GM23248 (cell line): ENCODE results near the gene PCK2. TPM values are rescaled to one million over a fixed set of nuclear protein-coding genes. Genes with fewer than 3 reads are reported as not detected.

Experiments used
- DNase-seq: peaks from one replicate; pipeline ENCODE4 v3.0.0-alpha.2; 2015
- H2AFZ ChIP-seq: fragments of 200-600 bp; sonication (generic); 2 replicates; pipeline ENCODE4 v1.6.1; 2016; ENCODE audit warnings: antibody characterized with exemption
- H3F3A ChIP-seq: fragments of 200-600 bp; sonication (generic); 2 replicates; pipeline ENCODE4 v1.6.1; 2016; ENCODE audit warnings: mild to moderate bottlenecking, antibody characterized with exemption, mixed run types; ENCODE audit not compliant: insufficient read depth
- H3K27ac ChIP-seq: fragments of 200-600 bp; sonication (generic); 2 replicates; pipeline ENCODE4 v1.5.1; 2016; ENCODE audit warnings: mild to moderate bottlenecking
- H3K27me3 ChIP-seq: fragments of 200-600 bp; sonication (generic); replicated peaks from 2 replicates; pipeline ENCODE4 v1.6.1; 2016; ENCODE audit warnings: mild to moderate bottlenecking; ENCODE audit not compliant: insufficient read depth
- H3K36me3 ChIP-seq: fragments of 200-600 bp; sonication (generic); 2 replicates; pipeline ENCODE4 v1.6.1; 2016; ENCODE audit warnings: low read depth, mild to moderate bottlenecking
- H3K4me1 ChIP-seq: fragments of 200-600 bp; sonication (generic); 2 replicates; pipeline ENCODE4 v1.6.1; 2016; ENCODE audit warnings: mild to moderate bottlenecking; ENCODE audit not compliant: insufficient read depth
- H3K4me2 ChIP-seq: fragments of 200-600 bp; sonication (generic); one replicate; pipeline ENCODE4 v1.6.1; 2016; ENCODE audit warnings: mild to moderate bottlenecking; ENCODE audit not compliant: unreplicated experiment
- H3K4me3 ChIP-seq: fragments of 200-600 bp; sonication (generic); 2 replicates; pipeline ENCODE4 v1.5.1; 2016; ENCODE audit warnings: mild to moderate bottlenecking
- H3K79me2 ChIP-seq: fragments of 200-600 bp; sonication (generic); 2 replicates; pipeline ENCODE4 v1.6.1; 2016; ENCODE audit warnings: mild to moderate bottlenecking; ENCODE audit not compliant: insufficient read depth
- H3K9ac ChIP-seq: fragments of 200-600 bp; sonication (generic); 2 replicates; pipeline ENCODE4 v1.6.1; 2016; ENCODE audit warnings: mild to moderate bottlenecking
- H3K9me2 ChIP-seq: fragments of 200-600 bp; sonication (generic); 2 replicates; pipeline ENCODE4 v1.6.1; 2016; ENCODE audit warnings: mixed run types, mild to moderate bottlenecking, moderate library complexity; ENCODE audit not compliant: insufficient read depth
- H3K9me3 ChIP-seq: fragments of 200-600 bp; sonication (generic); one replicate; pipeline ENCODE4 v1.6.1; 2017; ENCODE audit warnings: low read depth
- H4K20me1 ChIP-seq: fragments of 200-600 bp; sonication (generic); 2 replicates; pipeline ENCODE4 v1.6.0; 2016; ENCODE audit not compliant: insufficient read depth
- EZH2 ChIP-seq: fragments of 200-600 bp; sonication (generic); IDR thresholded peaks from 2 replicates; pipeline ENCODE4 v1.6.1; 2018; ENCODE audit warnings: antibody characterized with exemption, mild to moderate bottlenecking; ENCODE audit not compliant: insufficient read depth, poor library complexity, severe bottlenecking
- EZH2phosphoT487 ChIP-seq: fragments of 200-600 bp; sonication (generic); IDR thresholded peaks from 2 replicates; pipeline ENCODE4 v1.6.1; 2018; ENCODE audit warnings: antibody characterized with exemption, moderate library complexity, mild to moderate bottlenecking, low read depth; ENCODE audit not compliant: insufficient read depth
- WGBS, 2 experiments: methylation state at CpG; one replicate each; pipeline ENCODE4 v1.1.6; 2015 to 2017; ENCODE audit warnings: low lambda C conversion rate in 2 of 2, low coverage in 1 of 2; ENCODE audit errors: missing lambda C conversion rate in 2 of 2; 5-methylcytosine and 5-hydroxymethylcytosine counted together
- in situ Hi-C: fragments of 300-500 bp; cut with MboI; formaldehyde crosslinking; loops from 2 replicates; pipeline ENCODE4 v1.15.0; 2020
- polyA plus RNA-seq: library from polyadenylated mRNA; unstranded; fragments of >200 nt; fragmentation: Nextera tagmentation; extraction: Ambion mirVana; gene quantifications from 2 replicates; pipeline ENCODE4 v1.2.1, GENCODE V29; 2016
- total RNA-seq: library from RNA; depleted of rRNA; stranded (reverse); fragments of >200 nt; shearing (Covaris generic); gene quantifications from 2 replicates; pipeline ENCODE4 v1.2.3, GENCODE V29; 2014

The PCK2 gene
- total and polyA plus RNA-seq, 2 experiments from 2014 or later: 84.3 to 148 TPM

DNA sequence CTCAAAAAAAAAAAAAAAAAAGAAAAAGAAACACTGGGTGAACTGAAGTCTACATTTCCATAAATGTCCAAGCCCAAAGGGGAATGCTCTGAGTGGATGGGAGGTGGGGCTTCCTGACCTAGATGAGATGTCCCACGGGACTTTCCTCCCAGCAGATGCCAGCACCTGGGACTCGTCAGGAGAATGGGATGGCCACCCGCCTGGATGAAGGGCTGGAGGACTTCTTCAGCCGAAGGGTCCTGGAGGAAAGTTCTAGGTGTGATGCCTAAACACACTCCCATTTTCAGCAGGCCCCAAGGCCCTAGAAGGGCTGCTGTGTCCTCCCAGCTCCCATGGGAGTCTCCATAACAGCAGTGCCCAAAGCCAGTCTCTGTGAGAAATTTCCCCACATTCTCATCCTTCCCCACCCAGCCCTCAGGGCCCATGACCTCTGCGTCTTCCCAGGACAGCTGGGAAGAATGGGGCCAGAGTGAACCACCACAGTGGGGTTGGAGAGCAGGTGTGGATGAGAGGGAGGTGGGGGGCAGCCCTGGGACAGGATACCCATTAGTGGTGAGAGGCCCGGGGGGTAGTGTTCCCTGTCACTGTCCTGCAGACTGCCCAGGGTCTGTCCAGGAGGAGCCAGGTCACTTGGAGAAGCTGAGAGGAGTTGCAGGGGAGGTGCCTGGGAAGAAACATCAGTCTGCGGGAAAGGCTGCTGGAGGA lies 29.9 kb upstream of the PCK2 start:
- Histone ChIP-seq H3K27ac (no peak overlapping the region), H3K36me3 (no peaks in the 10 kb centered on the region), H3K4me3 (no peak overlapping the region), H3K9me2 (no peaks in the 10 kb centered on the region), H3K27me3 (no peaks in the 10 kb centered on the region; the same call in 1 of the 2 replicates), H3F3A (no peaks in the 10 kb centered on the region), H3K79me2 (no peaks in the 10 kb centered on the region), H2AFZ (no peak overlapping the region), H3K4me2 (no peak overlapping the region), H3K9me3 (no peaks in the 10 kb centered on the region), H3K4me1 (no peaks in the 10 kb centered on the region), H3K9ac (no peak overlapping the region), H4K20me1 (no peaks in the 10 kb centered on the region)
- in situ Hi-C loops: no loop called here
- TF ChIP-seq EZH2phosphoT487: no peak
- no peak for TF ChIP-seq EZH2
- no peak for DNase-seq
- WGBS, 2 experiments: 59 to 65% methylated on average over 7 of the region's 7 CpGs

DNA sequence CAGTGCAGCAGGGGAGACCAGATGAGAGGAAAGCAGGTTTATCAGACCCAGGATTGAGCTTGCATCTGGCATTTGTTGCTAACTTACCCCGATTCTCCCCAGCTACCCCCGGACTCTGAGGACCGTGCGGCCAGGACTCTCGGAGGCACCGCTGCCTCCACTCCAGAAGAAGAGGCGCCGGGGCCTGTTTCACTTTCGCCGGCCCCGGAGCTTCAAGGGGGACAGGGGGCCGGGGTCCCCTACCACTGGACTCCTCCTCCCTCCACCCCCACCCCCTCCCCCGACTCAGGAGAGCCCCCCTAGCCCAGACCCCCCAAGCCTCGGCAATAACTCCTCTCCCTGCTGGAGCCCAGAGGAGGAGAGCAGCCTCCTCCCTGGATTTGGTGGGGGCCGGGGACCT lies 29.3 kb upstream of the PCK2 start:
- Histone ChIP-seq H3K9ac (no peak overlapping the region), H3K27me3 (peaks cover 5% of the 10 kb centered on the region), H2AFZ (no peak overlapping the region), H3K9me3 (no peaks in the 10 kb centered on the region), H3K4me2 (no peak overlapping the region), H3K4me3 (no peak overlapping the region), H3K36me3 (no peaks in the 10 kb centered on the region), H3K79me2 (no peaks in the 10 kb centered on the region), H3K9me2 (no peaks in the 10 kb centered on the region), H3F3A (no peaks in the 10 kb centered on the region), H4K20me1 (no peaks in the 10 kb centered on the region), H3K4me1 (no peaks in the 10 kb centered on the region), H3K27ac (no peak overlapping the region)
- TF ChIP-seq EZH2phosphoT487: no peak
- TF ChIP-seq EZH2: no peak
- 51 to 62% methylated on average over 4 to 14 of the region's 15 CpGs for WGBS, 2 experiments
- in situ Hi-C loops: no loop called here
- no peak for DNase-seq

DNA sequence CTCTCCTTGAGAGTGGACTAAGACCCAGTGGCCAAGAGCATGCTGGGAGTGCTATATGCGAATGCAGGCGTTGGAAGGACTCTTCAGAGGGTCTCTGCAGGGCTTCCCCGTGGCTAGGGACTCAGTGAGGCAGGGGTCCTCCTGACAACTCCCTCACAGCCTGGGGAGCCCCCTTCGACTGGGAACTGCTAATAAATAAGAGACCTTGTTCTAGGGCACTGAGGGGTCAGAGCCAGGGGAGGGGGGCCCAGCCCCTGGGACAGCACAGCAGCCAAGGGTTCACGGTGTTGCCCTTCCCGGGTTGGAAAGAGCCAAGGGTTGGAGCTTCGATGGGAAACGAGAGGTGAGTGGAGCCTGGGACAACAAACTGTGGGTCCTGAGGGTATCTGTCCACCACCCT lies 28.7 kb upstream of the PCK2 start:
- Histone ChIP-seq H3K27me3 (peaks cover 9% of the 10 kb centered on the region), H3K4me1 (no peaks in the 10 kb centered on the region), H3K4me3 (no peak overlapping the region), H4K20me1 (no peaks in the 10 kb centered on the region), H2AFZ (no peak overlapping the region), H3K36me3 (no peaks in the 10 kb centered on the region), H3K9me3 (no peaks in the 10 kb centered on the region), H3K27ac (no peak overlapping the region), H3K4me2 (no peak overlapping the region), H3K9me2 (no peaks in the 10 kb centered on the region), H3K79me2 (no peaks in the 10 kb centered on the region), H3K9ac (no peak overlapping the region), H3F3A (no peaks in the 10 kb centered on the region)
- no peak for DNase-seq
- 41 to 49% methylated on average over 8 of the region's 8 CpGs for WGBS, 2 experiments
- TF ChIP-seq EZH2phosphoT487 (no peak), EZH2 (no peak)
- in situ Hi-C loops: no loop called here

GRCh38 chr14:24066496-24067132 lies 27.5 kb upstream of the PCK2 start:
- H2AFZ ChIP-seq: no peak overlapping the region
- H3K36me3 ChIP-seq: no peaks in the 10 kb centered on the region
- H3F3A ChIP-seq: no peaks in the 10 kb centered on the region
- WGBS, 2 experiments: 57 to 64% methylated on average over 8 of the region's 8 CpGs
- no peaks in the 10 kb centered on the region for H4K20me1 ChIP-seq
- no peaks in the 10 kb centered on the region for H3K79me2 ChIP-seq
- H3K27me3 ChIP-seq: peaks cover 11% of the 10 kb centered on the region
- in situ Hi-C loops: no loop called here
- no peaks in the 10 kb centered on the region for H3K9me2 ChIP-seq
- no peak overlapping the region for H3K27ac ChIP-seq
- no peak for TF ChIP-seq EZH2
- no peak for TF ChIP-seq EZH2phosphoT487
- no peaks in the 10 kb centered on the region for H3K9me3 ChIP-seq
- no peak overlapping the region for H3K4me2 ChIP-seq
- no peak overlapping the region for H3K4me3 ChIP-seq
- no peak overlapping the region for H3K9ac ChIP-seq
- no peaks in the 10 kb centered on the region for H3K4me1 ChIP-seq
- DNase-seq: no peak
